HEK293 (cell line): ENCODE results near the gene FAM149B1.

Source experiments
- GLIS2 ChIP-seq: fragments of 450-650 bp; formaldehyde crosslinking; IDR thresholded peaks from 2 replicates; pipeline ENCODE4 v1.5.1; 2016; ENCODE audit warnings: missing biosample characterization, missing genetic modification characterization
- KLF10 ChIP-seq: fragments of 450-650 bp; IDR thresholded peaks from 2 replicates; pipeline ENCODE4 v1.5.1; 2018; ENCODE audit warnings: missing biosample characterization, mild to moderate bottlenecking, missing genetic modification characterization
- PRDM1 ChIP-seq: fragments of 450-650 bp; formaldehyde crosslinking; IDR thresholded peaks from 2 replicates; pipeline ENCODE4; 2016; ENCODE audit warnings: missing biosample characterization, missing genetic modification characterization
- RBAK ChIP-seq: fragments of 450-650 bp; formaldehyde crosslinking; IDR thresholded peaks from 2 replicates; pipeline ENCODE4 v1.5.1; 2016; ENCODE audit warnings: missing biosample characterization, missing genetic modification characterization
- SP2 ChIP-seq: fragments of 450-650 bp; formaldehyde crosslinking; IDR thresholded peaks from 2 replicates; pipeline ENCODE4 v1.5.1; 2016; ENCODE audit warnings: missing biosample characterization, missing genetic modification characterization
- ZBTB1 ChIP-seq: fragments of 450-650 bp; formaldehyde crosslinking; IDR thresholded peaks from 2 replicates; pipeline ENCODE4 v1.5.1; 2016; ENCODE audit warnings: missing biosample characterization, missing genetic modification characterization
- ZIC2 ChIP-seq: fragments of 450-650 bp; formaldehyde crosslinking; IDR thresholded peaks from 2 replicates; pipeline ENCODE4 v1.5.1; 2016; ENCODE audit warnings: missing biosample characterization, missing genetic modification characterization
- ZNF146 ChIP-seq: fragments of 450-650 bp; formaldehyde crosslinking; IDR thresholded peaks from 2 replicates; pipeline ENCODE4 v1.5.1; 2016; ENCODE audit warnings: missing biosample characterization, missing genetic modification characterization
- ZNF155 ChIP-seq: fragments of 450-650 bp; formaldehyde crosslinking; IDR thresholded peaks from 2 replicates; pipeline ENCODE4 v1.5.1; 2016; ENCODE audit warnings: missing biosample characterization, missing genetic modification characterization
- ZNF23 ChIP-seq: fragments of 450-650 bp; formaldehyde crosslinking; IDR thresholded peaks from 2 replicates; pipeline ENCODE4 v1.5.1; 2016; ENCODE audit warnings: missing biosample characterization, missing genetic modification characterization, borderline replicate concordance
- ZNF24 ChIP-seq: fragments of 450-650 bp; formaldehyde crosslinking; IDR thresholded peaks from 2 replicates; pipeline ENCODE4 v1.5.1; 2016; ENCODE audit warnings: missing biosample characterization, missing genetic modification characterization
- ZNF311 ChIP-seq: fragments of 450-650 bp; formaldehyde crosslinking; IDR thresholded peaks from 2 replicates; pipeline ENCODE4 v1.5.1; 2017; ENCODE audit warnings: missing biosample characterization, missing genetic modification characterization, borderline replicate concordance
- ZNF341 ChIP-seq: fragments of 450-650 bp; formaldehyde crosslinking; IDR thresholded peaks from 2 replicates; pipeline ENCODE4; 2016; ENCODE audit warnings: low read depth, missing biosample characterization, missing genetic modification characterization
- ZNF350 ChIP-seq: fragments of 450-650 bp; formaldehyde crosslinking; IDR thresholded peaks from 2 replicates; pipeline ENCODE4 v1.5.0; 2017; ENCODE audit warnings: missing biosample characterization, mild to moderate bottlenecking, missing genetic modification characterization
- ZNF521 ChIP-seq: fragments of 450-650 bp; formaldehyde crosslinking; IDR thresholded peaks from 2 replicates; pipeline ENCODE4 v1.5.1; 2017; ENCODE audit warnings: missing biosample characterization, mild to moderate bottlenecking, missing genetic modification characterization
- ZNF530 ChIP-seq: fragments of 450-650 bp; formaldehyde crosslinking; IDR thresholded peaks from 2 replicates; pipeline ENCODE4 v1.5.1; 2016; ENCODE audit warnings: low read depth, missing biosample characterization, missing genetic modification characterization
- ZNF600 ChIP-seq: fragments of 450-650 bp; formaldehyde crosslinking; IDR thresholded peaks from 2 replicates; pipeline ENCODE4 v1.5.1; 2016; ENCODE audit warnings: missing biosample characterization, missing genetic modification characterization
- ZNF629 ChIP-seq: fragments of 450-650 bp; formaldehyde crosslinking; IDR thresholded peaks from 2 replicates; pipeline ENCODE4 v1.5.1; 2017; ENCODE audit warnings: missing biosample characterization, missing genetic modification characterization
- ZNF670 ChIP-seq: fragments of 450-650 bp; formaldehyde crosslinking; IDR thresholded peaks from 2 replicates; pipeline ENCODE4 v1.5.1; 2016; ENCODE audit warnings: missing biosample characterization, missing genetic modification characterization, low read depth
- ZNF768 ChIP-seq: fragments of 450-650 bp; formaldehyde crosslinking; IDR thresholded peaks from 2 replicates; pipeline ENCODE4 v1.5.1; 2018; ENCODE audit warnings: missing biosample characterization, mild to moderate bottlenecking, missing genetic modification characterization
- ZNF843 ChIP-seq: fragments of 450-650 bp; formaldehyde crosslinking; IDR thresholded peaks from 2 replicates; pipeline ENCODE4 v1.5.1; 2016; ENCODE audit warnings: missing biosample characterization, missing genetic modification characterization
- ZSCAN16 ChIP-seq: fragments of 450-650 bp; formaldehyde crosslinking; IDR thresholded peaks from 2 replicates; pipeline ENCODE4 v1.5.1; 2016; ENCODE audit warnings: missing biosample characterization, missing genetic modification characterization
- TF ChIP-seq, protein P1 (sequence below): fragments of 450-650 bp; formaldehyde crosslinking; IDR thresholded peaks from 2 replicates; pipeline ENCODE4 v1.5.1; 2017; ENCODE audit warnings: missing biosample characterization, missing genetic modification characterization
- TF ChIP-seq, protein P2 (sequence below): fragments of 450-650 bp; formaldehyde crosslinking; IDR thresholded peaks from 2 replicates; pipeline ENCODE4 v1.5.1; 2017; ENCODE audit warnings: missing biosample characterization, missing genetic modification characterization
- TF ChIP-seq, protein P3 (sequence below): sonication (generic); formaldehyde crosslinking; IDR thresholded peaks from 2 replicates; pipeline ENCODE4 v1.8.1; 2022; ENCODE audit warnings: mild to moderate bottlenecking, moderate library complexity, missing genetic modification reagents
- TF ChIP-seq, protein P4 (sequence below): fragments of 450-650 bp; formaldehyde crosslinking; optimal IDR thresholded peaks from 2 replicates; pipeline ENCODE3; 2016; ENCODE audit warnings: missing biosample characterization, mild to moderate bottlenecking, missing genetic modification characterization
- TF ChIP-seq, protein P5 (sequence below): fragments of 450-650 bp; formaldehyde crosslinking; conservative IDR thresholded peaks from 2 replicates; pipeline ENCODE4 v1.5.1; 2016; ENCODE audit warnings: low read depth, missing biosample characterization, missing genetic modification characterization
- TF ChIP-seq, protein P6 (sequence below): fragments of 450-650 bp; formaldehyde crosslinking; IDR thresholded peaks from 2 replicates; pipeline ENCODE4 v1.5.1; 2016; ENCODE audit warnings: missing biosample characterization, missing genetic modification characterization, low read depth

Gene FAM149B1

DNA sequence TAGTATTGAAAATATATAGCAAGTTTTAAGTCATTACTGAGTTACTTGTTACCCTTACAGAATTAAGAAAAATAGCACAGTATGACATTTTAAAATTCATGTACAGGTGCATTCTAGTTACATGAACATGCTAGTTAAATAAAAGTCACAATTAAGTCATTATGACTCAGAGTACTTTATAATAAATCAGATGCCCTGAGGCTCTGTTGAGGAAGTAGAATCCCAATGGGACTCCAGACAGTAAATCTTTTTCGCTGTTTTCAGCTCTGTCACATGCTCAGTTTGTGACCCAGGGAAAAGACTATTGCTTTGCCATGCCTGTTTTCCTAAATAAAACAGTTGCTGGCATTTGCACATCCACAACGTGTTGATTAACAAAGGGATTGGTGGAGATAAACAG is 36.6 kb upstream of the FAM149B1 start (continued):
- TF ChIP-seq, protein P1, sequence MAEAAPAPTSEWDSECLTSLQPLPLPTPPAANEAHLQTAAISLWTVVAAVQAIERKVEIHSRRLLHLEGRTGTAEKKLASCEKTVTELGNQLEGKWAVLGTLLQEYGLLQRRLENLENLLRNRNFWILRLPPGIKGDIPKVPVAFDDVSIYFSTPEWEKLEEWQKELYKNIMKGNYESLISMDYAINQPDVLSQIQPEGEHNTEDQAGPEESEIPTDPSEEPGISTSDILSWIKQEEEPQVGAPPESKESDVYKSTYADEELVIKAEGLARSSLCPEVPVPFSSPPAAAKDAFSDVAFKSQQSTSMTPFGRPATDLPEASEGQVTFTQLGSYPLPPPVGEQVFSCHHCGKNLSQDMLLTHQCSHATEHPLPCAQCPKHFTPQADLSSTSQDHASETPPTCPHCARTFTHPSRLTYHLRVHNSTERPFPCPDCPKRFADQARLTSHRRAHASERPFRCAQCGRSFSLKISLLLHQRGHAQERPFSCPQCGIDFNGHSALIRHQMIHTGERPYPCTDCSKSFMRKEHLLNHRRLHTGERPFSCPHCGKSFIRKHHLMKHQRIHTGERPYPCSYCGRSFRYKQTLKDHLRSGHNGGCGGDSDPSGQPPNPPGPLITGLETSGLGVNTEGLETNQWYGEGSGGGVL (tag by site-specific recombination), result no peak
- TF ChIP-seq GLIS2, result no peak
- TF ChIP-seq ZNF155, result no peak
- no peak for TF ChIP-seq RBAK
- no peak for TF ChIP-seq ZSCAN16 (tag by site-specific recombination)
- no peak for TF ChIP-seq ZNF311
- TF ChIP-seq, protein P2, sequence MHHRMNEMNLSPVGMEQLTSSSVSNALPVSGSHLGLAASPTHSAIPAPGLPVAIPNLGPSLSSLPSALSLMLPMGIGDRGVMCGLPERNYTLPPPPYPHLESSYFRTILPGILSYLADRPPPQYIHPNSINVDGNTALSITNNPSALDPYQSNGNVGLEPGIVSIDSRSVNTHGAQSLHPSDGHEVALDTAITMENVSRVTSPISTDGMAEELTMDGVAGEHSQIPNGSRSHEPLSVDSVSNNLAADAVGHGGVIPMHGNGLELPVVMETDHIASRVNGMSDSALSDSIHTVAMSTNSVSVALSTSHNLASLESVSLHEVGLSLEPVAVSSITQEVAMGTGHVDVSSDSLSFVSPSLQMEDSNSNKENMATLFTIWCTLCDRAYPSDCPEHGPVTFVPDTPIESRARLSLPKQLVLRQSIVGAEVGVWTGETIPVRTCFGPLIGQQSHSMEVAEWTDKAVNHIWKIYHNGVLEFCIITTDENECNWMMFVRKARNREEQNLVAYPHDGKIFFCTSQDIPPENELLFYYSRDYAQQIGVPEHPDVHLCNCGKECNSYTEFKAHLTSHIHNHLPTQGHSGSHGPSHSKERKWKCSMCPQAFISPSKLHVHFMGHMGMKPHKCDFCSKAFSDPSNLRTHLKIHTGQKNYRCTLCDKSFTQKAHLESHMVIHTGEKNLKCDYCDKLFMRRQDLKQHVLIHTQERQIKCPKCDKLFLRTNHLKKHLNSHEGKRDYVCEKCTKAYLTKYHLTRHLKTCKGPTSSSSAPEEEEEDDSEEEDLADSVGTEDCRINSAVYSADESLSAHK, result 0 out of 2 replicates have a peak, but pooled peaks have one; percentile 55
- TF ChIP-seq ZNF350 (tag by site-specific recombination), result no peak
- no peak for TF ChIP-seq PRDM1 (tag by site-specific recombination)
- no peak for TF ChIP-seq ZNF146 (tag by site-specific recombination)
- TF ChIP-seq, protein P3, sequence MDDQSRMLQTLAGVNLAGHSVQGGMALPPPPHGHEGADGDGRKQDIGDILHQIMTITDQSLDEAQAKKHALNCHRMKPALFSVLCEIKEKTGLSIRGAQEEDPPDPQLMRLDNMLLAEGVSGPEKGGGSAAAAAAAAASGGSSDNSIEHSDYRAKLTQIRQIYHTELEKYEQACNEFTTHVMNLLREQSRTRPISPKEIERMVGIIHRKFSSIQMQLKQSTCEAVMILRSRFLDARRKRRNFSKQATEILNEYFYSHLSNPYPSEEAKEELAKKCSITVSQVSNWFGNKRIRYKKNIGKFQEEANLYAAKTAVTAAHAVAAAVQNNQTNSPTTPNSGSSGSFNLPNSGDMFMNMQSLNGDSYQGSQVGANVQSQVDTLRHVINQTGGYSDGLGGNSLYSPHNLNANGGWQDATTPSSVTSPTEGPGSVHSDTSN (CRISPR knock-in tag), result no peak
- no peak for TF ChIP-seq ZNF600 (tag by site-specific recombination)
- TF ChIP-seq, protein P4, sequence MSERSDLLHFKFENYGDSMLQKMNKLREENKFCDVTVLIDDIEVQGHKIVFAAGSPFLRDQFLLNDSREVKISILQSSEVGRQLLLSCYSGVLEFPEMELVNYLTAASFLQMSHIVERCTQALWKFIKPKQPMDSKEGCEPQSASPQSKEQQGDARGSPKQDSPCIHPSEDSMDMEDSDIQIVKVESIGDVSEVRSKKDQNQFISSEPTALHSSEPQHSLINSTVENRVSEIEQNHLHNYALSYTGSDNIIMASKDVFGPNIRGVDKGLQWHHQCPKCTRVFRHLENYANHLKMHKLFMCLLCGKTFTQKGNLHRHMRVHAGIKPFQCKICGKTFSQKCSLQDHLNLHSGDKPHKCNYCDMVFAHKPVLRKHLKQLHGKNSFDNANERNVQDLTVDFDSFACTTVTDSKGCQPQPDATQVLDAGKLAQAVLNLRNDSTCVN (tag by site-specific recombination), result no peak
- TF ChIP-seq KLF10 (tag by site-specific recombination), result peak; percentile 41
- no peak for TF ChIP-seq ZNF521 (tag by site-specific recombination)
- TF ChIP-seq, protein P5, sequence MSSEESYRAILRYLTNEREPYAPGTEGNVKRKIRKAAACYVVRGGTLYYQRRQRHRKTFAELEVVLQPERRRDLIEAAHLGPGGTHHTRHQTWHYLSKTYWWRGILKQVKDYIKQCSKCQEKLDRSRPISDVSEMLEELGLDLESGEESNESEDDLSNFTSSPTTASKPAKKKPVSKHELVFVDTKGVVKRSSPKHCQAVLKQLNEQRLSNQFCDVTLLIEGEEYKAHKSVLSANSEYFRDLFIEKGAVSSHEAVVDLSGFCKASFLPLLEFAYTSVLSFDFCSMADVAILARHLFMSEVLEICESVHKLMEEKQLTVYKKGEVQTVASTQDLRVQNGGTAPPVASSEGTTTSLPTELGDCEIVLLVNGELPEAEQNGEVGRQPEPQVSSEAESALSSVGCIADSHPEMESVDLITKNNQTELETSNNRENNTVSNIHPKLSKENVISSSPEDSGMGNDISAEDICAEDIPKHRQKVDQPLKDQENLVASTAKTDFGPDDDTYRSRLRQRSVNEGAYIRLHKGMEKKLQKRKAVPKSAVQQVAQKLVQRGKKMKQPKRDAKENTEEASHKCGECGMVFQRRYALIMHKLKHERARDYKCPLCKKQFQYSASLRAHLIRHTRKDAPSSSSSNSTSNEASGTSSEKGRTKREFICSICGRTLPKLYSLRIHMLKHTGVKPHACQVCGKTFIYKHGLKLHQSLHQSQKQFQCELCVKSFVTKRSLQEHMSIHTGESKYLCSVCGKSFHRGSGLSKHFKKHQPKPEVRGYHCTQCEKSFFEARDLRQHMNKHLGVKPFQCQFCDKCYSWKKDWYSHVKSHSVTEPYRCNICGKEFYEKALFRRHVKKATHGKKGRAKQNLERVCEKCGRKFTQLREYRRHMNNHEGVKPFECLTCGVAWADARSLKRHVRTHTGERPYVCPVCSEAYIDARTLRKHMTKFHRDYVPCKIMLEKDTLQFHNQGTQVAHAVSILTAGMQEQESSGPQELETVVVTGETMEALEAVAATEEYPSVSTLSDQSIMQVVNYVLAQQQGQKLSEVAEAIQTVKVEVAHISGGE (tag by site-specific recombination), result no peak
- TF ChIP-seq ZNF530 (tag by site-specific recombination), result no peak
- no peak for TF ChIP-seq ZNF341
- no peak for TF ChIP-seq ZBTB1 (tag by site-specific recombination)
- peak; percentile 58; the same call in 1 of the 2 replicates for TF ChIP-seq ZNF843 (tag by site-specific recombination)
- no peak for TF ChIP-seq ZIC2
- TF ChIP-seq SP2 (tag by site-specific recombination), result no peak
- TF ChIP-seq ZNF670, result no peak
- TF ChIP-seq ZNF24, result no peak
- TF ChIP-seq, protein P6, sequence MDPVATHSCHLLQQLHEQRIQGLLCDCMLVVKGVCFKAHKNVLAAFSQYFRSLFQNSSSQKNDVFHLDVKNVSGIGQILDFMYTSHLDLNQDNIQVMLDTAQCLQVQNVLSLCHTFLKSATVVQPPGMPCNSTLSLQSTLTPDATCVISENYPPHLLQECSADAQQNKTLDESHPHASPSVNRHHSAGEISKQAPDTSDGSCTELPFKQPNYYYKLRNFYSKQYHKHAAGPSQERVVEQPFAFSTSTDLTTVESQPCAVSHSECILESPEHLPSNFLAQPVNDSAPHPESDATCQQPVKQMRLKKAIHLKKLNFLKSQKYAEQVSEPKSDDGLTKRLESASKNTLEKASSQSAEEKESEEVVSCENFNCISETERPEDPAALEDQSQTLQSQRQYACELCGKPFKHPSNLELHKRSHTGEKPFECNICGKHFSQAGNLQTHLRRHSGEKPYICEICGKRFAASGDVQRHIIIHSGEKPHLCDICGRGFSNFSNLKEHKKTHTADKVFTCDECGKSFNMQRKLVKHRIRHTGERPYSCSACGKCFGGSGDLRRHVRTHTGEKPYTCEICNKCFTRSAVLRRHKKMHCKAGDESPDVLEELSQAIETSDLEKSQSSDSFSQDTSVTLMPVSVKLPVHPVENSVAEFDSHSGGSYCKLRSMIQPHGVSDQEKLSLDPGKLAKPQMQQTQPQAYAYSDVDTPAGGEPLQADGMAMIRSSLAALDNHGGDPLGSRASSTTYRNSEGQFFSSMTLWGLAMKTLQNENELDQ (tag by site-specific recombination), result no peak
- no peak for TF ChIP-seq ZNF768 (tag by site-specific recombination)
- TF ChIP-seq ZNF23 (tag by site-specific recombination), result no peak
- peak; percentile 51 for TF ChIP-seq ZNF629 (tag by site-specific recombination)
